Inflammatory macrophage treated with lipopolysaccharide for 4 hours (primary cell): Measurements from ENCODE around the gene OSTM1.

Experiments
- DNase-seq: peaks from one replicate; pipeline ENCODE4 v3.0.0-alpha.2; 2020

OSTM1 gene

DNA sequence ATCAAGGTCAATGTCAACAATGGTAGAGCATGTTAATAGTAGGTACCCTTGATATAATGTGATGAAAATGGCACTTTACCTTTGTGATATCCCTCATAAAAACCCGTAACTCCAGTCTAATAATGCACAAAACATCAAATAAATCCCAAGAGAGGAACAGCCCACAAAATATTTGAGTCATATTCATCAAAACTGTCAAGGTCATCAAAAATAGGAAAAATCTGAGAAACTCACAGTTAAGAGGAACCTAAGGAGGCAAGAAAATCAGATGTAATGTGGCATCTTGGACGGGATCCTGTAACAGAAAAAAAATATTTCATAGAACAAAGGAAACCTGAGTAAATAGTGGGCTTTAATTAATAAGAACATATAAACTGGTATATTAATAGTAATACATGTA lies 25.5 kb upstream of the OSTM1 start:
- DNase-seq = no peak

GRCh38 chr6:108097882-108098281 lies 23.3 kb upstream of the OSTM1 start:
- no peak for DNase-seq

- no peak for DNase-seq
Measured at GRCh38 chr6:108093781-108094300, 19.3 kb upstream of the OSTM1 start.

GRCh38 chr6:108091288-108091687 lies 16.7 kb upstream of the OSTM1 start:
- DNase-seq = no peak

GRCh38 chr6:108083349-108083748 lies 8.8 kb upstream of the OSTM1 start:
- DNase-seq = peak; percentile 65

GRCh38 chr6:108082539-108082938 lies 8.0 kb upstream of the OSTM1 start:
- no peak for DNase-seq

GRCh38 chr6:108080010-108080780 lies 5.7 kb upstream of the OSTM1 start:
- DNase-seq = no peak

GRCh38 chr6:108078191-108078590 lies 3.6 kb upstream of the OSTM1 start:
- no peak for DNase-seq

DNA sequence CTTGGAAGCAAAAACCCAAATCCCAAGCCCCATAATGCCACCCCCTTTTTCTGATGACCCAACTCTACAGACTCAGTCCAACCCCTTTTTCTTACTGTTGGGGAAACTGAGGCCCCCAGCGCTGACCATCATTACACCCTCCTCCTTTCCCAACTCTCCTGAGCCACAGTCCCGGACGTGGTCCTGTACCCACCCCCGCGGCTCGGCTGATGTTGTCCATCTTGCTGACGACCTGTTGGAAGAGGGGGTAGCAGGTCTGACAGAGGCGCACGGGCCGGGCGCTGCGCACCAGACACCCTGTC lies 533 bp downstream of the OSTM1 start:
- no peak for DNase-seq

- no peak for DNase-seq
Measured at GRCh38 chr6:108071736-108072276, 2.7 kb downstream of the OSTM1 start.

DNA sequence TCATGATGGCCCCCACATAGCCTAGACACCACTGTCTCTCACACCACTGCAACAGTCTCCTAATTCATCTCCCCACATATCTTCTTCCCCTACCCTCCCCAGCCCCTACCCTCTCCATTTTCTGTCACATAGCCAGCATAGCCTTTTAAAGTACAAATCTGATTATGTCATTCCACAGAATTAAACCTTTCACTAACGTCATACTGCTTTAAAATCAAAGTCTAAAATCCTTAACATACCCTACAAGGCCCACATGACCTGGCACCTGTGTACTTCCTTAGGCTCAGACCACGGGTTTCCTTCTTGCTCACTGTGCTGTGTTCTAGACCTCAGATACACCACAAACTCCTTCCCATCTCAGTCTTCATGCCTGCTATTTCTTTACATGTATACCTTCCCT lies 5.9 kb downstream of the OSTM1 start:
- DNase-seq = no peak

DNA sequence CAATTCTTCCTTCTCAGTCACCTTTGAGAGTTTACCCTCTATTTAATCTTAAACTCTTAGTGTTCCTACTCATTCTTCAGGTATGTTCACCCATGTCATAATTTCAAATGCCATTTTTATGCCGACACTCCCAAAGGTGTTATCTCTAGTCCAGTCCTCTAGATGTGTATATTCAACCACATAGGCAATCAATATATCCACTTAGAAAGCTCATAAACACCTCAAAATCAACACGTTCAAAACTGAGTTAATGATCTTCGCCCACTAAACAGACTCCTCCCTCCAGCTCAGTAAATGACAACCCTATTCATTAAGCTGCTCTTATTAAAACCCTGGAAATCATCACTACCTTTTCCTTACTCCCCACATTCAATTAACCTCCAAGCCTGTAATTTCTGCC lies 6.4 kb downstream of the OSTM1 start:
- no peak for DNase-seq

GRCh38 chr6:108052706-108053105 lies 21.8 kb downstream of the OSTM1 start:
- no peak for DNase-seq

DNA sequence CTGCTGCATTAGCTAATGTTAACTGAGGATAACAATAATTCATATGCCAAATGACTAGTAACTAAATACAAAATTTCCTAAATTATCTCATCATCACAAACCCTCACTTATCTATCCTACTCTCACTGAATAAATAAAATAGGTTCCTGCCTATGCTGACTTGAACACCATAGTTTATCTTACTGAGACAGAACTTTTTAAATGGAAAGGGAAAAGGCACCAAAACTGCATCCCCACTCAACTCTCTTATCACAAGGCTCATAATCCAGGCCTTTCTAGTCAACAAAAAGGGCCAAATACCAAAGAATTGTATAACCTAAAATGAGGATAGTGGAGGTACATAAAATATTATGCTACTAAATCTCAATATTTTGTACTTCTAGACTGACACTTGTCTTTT lies 23.1 kb downstream of the OSTM1 start:
- DNase-seq = no peak

DNA sequence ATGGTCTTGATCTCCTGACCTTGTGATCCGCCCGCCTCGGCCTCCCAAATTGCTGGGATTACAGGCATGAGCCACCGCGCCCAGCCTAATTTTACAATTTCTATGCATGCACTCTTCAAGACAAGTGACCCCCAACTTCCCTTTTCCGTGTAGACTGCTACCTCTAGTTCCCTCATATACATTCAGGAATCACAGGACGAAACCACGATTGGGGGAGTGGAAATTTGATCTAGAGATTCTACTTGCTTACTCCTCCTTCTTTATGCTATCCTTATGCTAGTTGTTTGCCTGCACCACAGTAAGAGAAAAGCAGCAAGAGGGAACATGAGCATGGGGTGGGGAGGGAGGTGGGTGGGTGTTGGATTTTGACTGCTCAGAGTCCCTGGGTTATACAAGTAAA lies 34.9 kb downstream of the OSTM1 start:
- no peak for DNase-seq

- DNase-seq = no peak
Measured at GRCh38 chr6:108036884-108037283, 37.7 kb downstream of the OSTM1 start.

GRCh38 chr6:108031968-108032367 lies 42.6 kb downstream of the OSTM1 start:
- DNase-seq = no peak

DNA sequence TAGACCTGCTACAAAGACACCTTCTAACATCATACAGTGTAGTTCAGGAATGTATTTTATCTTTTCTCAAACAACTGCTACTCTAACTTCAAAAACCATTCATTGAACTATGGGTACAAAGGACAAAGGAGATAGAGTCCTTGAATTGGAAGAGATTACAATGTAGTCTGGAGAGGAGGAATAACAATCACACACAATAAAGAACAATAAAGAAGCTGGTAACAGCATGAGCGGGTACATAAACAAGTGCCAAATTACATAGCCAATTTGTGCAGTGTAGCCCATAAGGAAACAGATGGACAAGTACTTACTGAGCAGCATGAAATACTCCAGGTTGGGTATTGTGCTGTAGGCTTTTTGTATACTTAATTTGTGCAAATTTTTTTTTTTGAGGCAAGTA lies 44.3 kb downstream of the OSTM1 start:
- DNase-seq = no peak

DNA sequence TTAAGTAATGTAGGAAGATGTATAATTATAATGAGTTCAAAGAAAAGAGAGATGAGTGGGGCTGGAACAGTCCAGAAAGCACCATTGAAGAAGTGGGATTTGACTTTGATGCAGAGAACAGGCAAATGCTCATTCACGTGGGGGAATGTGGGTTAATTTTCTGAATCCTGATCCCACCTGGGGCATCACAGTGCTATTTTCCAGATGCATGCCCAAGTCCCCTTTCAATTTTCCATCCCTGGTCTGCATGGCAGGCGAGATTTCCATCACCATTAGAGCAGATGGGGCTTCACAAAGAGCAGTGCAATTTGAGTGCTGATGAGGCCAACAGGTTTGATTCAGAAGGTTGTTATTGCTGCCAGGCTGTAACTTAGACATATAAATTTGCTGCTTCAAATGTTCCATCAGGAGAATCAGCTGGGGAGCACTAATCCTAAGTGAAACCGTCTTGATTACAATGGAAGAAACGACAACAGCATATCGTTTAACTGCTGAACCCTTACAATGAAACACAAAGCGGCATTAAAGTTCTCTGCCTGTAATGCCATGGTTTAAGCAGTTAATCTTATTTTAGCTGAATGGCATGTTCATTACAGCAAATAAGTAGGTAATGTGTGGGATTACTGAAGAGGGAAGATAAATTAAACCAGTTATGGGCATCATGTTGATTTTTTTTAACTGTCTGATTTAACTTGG lies 45.2 kb downstream of the OSTM1 start:
- DNase-seq = no peak

DNA sequence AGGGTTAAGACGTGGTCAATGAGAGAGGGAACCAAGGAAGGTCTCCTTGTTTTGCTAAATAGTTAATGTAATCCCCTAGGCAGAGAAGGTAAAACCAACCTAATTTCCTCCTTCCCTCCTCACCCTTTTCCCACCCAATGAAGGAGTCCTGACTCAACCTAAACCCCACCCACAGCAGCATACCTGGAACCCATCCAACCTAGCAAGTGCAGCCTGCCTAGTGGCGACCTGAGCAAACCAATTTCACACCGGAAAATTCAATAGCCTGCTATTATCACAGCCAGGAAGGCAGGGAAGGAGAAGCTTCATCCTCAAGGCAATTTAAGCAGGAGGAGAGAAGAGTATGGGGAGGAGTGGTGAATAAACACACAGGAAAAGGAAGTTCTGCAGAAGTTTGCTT lies 46.9 kb downstream of the OSTM1 start:
- DNase-seq = no peak

GRCh38 chr6:108027056-108027455 lies 47.5 kb downstream of the OSTM1 start:
- DNase-seq = no peak

DNA sequence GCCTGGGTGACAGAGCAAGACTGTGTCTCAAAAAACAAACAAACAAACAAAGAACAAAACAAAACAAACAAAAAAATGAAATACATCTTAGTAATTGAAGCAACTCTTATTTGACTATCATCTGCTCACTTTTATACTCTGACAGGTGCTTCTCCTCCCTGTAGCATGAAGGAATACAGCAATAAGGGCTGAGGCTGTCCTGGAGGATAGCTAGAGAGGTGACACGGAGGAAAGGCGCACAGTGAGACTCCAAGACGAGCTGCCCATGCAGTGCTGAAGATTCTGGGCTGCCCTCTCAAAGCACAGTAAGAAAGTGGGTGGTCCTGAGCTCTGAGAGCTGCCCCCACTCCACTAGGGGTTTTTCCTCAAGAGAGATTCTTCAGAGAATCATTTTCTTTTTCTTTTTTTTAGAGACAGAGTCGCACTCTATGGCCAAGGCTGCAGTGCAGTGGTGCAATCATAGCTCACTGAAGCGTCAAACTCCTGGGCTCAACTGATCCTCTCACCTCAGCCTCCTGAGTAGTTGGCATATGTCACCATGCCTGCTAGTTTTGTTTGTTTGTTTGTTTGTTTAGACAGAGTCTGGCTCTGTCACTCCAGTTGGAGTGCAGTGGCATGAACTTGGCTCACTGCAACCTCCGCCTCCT lies 50.0 kb downstream of the OSTM1 start:
- DNase-seq = no peak

GRCh38 chr6:108020472-108021116 lies 53.9 kb downstream of the OSTM1 start:
- no peak for DNase-seq
